Stomach (tissue), 9 donors: ENCODE measurements around the gene MFF. TPM values are rescaled to one million over a fixed set of nuclear protein-coding genes. Genes with fewer than 3 reads are reported as not detected.

ENCODE experiments used
- DNase-seq, 2 donors: peaks; one replicate each; pipeline versions ENCODE4 v3.0.0 to v3.0.0-alpha.2; 2013 to 2019
- H3K27ac ChIP-seq, 5 donors: fragments of 200-600 bp in 4 of 5; sonication (generic) in 4 of 5; one replicate each; pipeline ENCODE4 v1.5.1; 2013 to 2019; ENCODE audit warnings: mild to moderate bottlenecking in 1 of 5, moderate library complexity in 1 of 5
- H3K27me3 ChIP-seq, 3 donors: fragments of 200-600 bp; sonication (generic); one replicate each; pipeline ENCODE4 v1.5.1; 2017 to 2019; ENCODE audit warnings: mixed run types in 1 of 3
- H3K36me3 ChIP-seq, 4 donors: fragments of 200-600 bp; sonication (generic); 1 replicate in 3 of 4; 2 replicates in 1 of 4; pipeline ENCODE4 v1.5.1; 2016 to 2019
- H3K4me1 ChIP-seq, 4 donors: fragments of 200-600 bp; sonication (generic); one replicate each; pipeline ENCODE4 v1.5.1; 2016 to 2019
- H3K4me3 ChIP-seq, 4 donors: fragments of 200-600 bp; sonication (generic) in 3 of 4; one replicate each; pipeline ENCODE4 v1.5.1; 2016 to 2019; ENCODE audit warnings: mild to moderate bottlenecking in 1 of 4
- H3K9me3 ChIP-seq, 4 donors: fragments of 200-600 bp; sonication (generic); one replicate each; pipeline ENCODE4 v1.5.1; 2016 to 2019
- EP300 ChIP-seq: sonication (generic); formaldehyde crosslinking; IDR thresholded peaks from one replicate; pipeline ENCODE4 v1.6.1; 2017; ENCODE audit warnings: antibody characterized with exemption
- POLR2A ChIP-seq, 4 donors: fragments of 450-650 bp; IDR thresholded peaks; one replicate each; pipeline ENCODE4 v1.6.1; 2016; ENCODE audit warnings: antibody characterized with exemption in 4 of 4, control low read depth in 2 of 4, mild to moderate bottlenecking in 1 of 4, moderate library complexity in 1 of 4
- POLR2AphosphoS5 ChIP-seq, 3 donors: sonication (generic); formaldehyde crosslinking; IDR thresholded peaks; one replicate each; pipeline ENCODE4 v1.6.1; 2016; ENCODE audit warnings: antibody characterized with exemption in 3 of 3
- WGBS, 5 donors: extraction: QIAGEN DNeasy Blood & Tissue Kit in 3 of 5; methylation state at CpG; one replicate each; pipeline versions ENCODE4 v1.1.5 to v1.1.7; 2013 to 2018; 5-methylcytosine and 5-hydroxymethylcytosine counted together
- intact Hi-C: fragments of 100-400 bp; cut with DNase I; formaldehyde crosslinking; loops from one replicate; pipeline ENCODE4 v1.15.1; 2023; ENCODE audit warnings: low total_unique reads
- polyA plus RNA-seq, 3 donors: library from polyadenylated mRNA; stranded (reverse); fragments of 200-250 nt; gene quantifications; one replicate each; pipeline ENCODE4 v1.2.3, GENCODE V29; 2013
- total RNA-seq, 5 donors: library from RNA; depleted of rRNA; stranded (reverse); fragments of >200 nt; gene quantifications; one replicate each; pipeline versions ENCODE4 v1.1.0 to v1.2.3, GENCODE V29; 2014 to 2016
- TF ChIP-seq, protein P1 (sequence below), 7 experiments: fragments of 450-650 bp in 4 of 7; fragments of 200-600 bp in 3 of 7; sonication (generic) in 3 of 7; IDR thresholded peaks; one replicate each; pipeline ENCODE4 v1.5.1; 2016 to 2019; ENCODE audit warnings: antibody characterized with exemption in 7 of 7, control low read depth in 2 of 7, mild to moderate bottlenecking in 1 of 7
- donor health status: healthy with polysubstance abuse.
- donor health status: Bipolar disorder and iron deficiency.
- donor health status: healthy.

The MFF gene
- total and polyA plus RNA-seq, 8 donors, result 16.8 to 322 (median 89.0) TPM

DNA sequence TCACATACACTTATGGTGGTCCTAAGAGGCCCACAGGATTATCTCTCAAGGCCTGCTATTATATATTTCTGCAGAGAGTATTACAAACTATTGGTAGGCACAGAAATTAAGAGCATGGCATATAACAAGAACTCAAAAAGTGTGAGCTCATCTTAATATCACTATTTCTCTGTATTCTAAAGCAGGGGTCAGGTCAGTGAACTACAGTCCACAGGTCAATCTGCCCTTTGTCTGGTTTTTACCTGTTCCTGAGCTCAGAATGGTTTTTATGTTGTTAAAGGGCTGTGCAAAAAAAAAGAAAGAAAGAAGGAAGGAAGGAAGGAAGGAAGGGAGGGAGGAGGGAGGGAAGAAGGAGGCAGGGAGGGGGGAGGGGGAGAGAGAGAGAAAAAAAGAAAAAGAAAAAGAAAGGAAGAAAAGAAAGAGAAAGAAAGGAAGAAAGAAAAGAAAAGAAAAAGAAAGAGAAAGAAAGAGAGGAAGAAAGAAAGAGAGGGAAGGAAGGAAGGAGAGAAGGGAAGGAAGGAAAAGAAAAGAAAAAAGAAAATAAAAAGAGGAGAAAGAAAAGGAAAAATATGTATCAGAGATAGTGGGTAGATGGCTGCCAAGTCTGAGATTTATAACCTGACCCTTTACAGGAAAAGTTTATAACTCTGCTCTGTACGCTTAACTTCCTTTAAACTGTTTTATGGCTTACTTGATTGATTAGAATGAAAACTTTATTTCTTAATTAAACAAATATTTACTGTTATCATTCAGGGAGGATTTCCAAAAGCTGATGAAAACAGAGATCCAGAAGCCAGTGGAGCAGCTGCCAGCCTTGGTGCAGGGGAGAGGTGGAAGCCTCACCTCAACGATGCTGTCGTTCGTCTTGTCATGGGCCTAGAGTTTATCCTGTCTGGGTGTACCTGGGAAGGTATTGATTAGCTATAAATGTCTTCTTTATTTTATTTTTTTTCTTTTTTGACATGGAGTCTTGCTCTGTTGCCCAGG, 73.9 kb downstream of the MFF start:
- H3K36me3 ChIP-seq, result no peaks in the 10 kb centered on the region
- TF ChIP-seq POLR2A (IDR thresholded peaks at IDR 0.05) (no peak), POLR2AphosphoS5 (IDR thresholded peaks at IDR 0.05) (no peak)
- H3K4me3 ChIP-seq, result no peak overlapping the region
- intact Hi-C loops, result no loop called here
- 54 to 82% (median 63%) methylated on average over 4 of the region's 4 CpGs for WGBS, 5 donors
- no peak overlapping the region for H3K27ac ChIP-seq
- no peaks in the 10 kb centered on the region for H3K9me3 ChIP-seq
- no peaks in the 10 kb centered on the region for H3K27me3 ChIP-seq
- no peak for DNase-seq
- H3K4me1 ChIP-seq, result no peaks in the 10 kb centered on the region

DNA sequence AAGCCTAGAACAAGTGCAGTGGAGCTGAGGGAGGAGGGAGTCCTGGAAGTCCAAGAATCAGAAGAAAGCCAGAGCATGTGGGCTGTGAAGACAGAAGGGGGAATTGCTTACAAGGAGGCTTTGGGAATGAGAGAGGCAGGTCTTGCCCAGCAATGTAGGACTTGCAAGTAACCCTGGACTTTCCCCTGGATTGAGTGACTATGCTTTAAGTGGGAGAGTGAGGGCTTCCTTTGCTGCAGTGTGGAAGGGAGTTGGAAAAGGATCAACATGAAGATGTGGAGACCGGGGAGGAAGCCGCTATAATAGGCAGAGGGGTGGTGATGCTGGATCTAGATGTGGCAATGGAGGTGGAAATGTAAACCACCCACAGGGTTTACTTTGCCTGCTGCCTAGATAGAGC, 76.5 kb downstream of the MFF start:
- DNase-seq, result no peak
- peaks cover 3 to 11% (median 9%) of the 10 kb centered on the region in 4 donors for H3K4me1 ChIP-seq
- no peaks in the 10 kb centered on the region for H3K36me3 ChIP-seq
- H3K9me3 ChIP-seq, result no peaks in the 10 kb centered on the region
- no peak overlapping the region for H3K4me3 ChIP-seq
- TF ChIP-seq POLR2AphosphoS5 (IDR thresholded peaks at IDR 0.05) (no peak), POLR2A (IDR thresholded peaks at IDR 0.05) (no peak), EP300 (no peak)
- TF ChIP-seq, protein P1, sequence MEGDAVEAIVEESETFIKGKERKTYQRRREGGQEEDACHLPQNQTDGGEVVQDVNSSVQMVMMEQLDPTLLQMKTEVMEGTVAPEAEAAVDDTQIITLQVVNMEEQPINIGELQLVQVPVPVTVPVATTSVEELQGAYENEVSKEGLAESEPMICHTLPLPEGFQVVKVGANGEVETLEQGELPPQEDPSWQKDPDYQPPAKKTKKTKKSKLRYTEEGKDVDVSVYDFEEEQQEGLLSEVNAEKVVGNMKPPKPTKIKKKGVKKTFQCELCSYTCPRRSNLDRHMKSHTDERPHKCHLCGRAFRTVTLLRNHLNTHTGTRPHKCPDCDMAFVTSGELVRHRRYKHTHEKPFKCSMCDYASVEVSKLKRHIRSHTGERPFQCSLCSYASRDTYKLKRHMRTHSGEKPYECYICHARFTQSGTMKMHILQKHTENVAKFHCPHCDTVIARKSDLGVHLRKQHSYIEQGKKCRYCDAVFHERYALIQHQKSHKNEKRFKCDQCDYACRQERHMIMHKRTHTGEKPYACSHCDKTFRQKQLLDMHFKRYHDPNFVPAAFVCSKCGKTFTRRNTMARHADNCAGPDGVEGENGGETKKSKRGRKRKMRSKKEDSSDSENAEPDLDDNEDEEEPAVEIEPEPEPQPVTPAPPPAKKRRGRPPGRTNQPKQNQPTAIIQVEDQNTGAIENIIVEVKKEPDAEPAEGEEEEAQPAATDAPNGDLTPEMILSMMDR (IDR thresholded peaks at IDR 0.05), result no peak
- H3K27me3 ChIP-seq, result no peaks in the 10 kb centered on the region
- intact Hi-C loops, result loop anchor here (10.0 kb wide), 1 partner anchor 363 kb away; no protein-coding TSS in a partner anchor
- 25 to 51% (median 32%) methylated on average over 2 of the region's 2 CpGs for WGBS, 5 donors
- H3K27ac ChIP-seq, result no peak overlapping the region

DNA sequence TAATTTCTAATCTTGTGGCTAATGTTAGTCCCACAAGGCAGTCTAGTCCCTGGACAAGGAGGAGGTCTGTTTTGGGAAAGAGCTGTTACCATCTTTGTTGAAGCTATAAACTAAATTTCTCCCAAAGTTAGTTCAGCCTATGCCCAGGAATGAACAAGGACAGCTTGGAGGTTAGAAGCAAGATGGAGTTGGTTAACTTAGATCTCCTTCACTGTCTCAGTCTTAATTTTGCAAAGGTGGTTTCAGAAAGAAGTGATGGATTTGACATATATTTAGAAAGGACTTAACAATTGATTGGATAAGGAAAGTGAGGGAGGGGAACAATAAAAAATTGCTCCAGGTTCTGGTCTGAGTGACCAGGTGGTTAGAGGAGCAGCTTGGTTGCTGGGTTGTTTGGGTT, 77.3 kb downstream of the MFF start:
- TF ChIP-seq, protein P1 (IDR thresholded peaks at IDR 0.05), result no peak
- TF ChIP-seq EP300 (no peak), POLR2A (IDR thresholded peaks at IDR 0.05) (no peak), POLR2AphosphoS5 (IDR thresholded peaks at IDR 0.05) (no peak)
- intact Hi-C loops, result loop anchor here (10.0 kb wide), 1 partner anchor 362 kb away; no protein-coding TSS in a partner anchor
- Histone ChIP-seq H3K9me3 (no peaks in the 10 kb centered on the region), H3K27ac (no peak overlapping the region), H3K36me3 (no peaks in the 10 kb centered on the region), H3K4me1 (peaks cover 7 to 19% (median 11%) of the 10 kb centered on the region in 4 donors), H3K27me3 (no peaks in the 10 kb centered on the region), H3K4me3 (no peak overlapping the region)
- DNase-seq, result no peak

DNA sequence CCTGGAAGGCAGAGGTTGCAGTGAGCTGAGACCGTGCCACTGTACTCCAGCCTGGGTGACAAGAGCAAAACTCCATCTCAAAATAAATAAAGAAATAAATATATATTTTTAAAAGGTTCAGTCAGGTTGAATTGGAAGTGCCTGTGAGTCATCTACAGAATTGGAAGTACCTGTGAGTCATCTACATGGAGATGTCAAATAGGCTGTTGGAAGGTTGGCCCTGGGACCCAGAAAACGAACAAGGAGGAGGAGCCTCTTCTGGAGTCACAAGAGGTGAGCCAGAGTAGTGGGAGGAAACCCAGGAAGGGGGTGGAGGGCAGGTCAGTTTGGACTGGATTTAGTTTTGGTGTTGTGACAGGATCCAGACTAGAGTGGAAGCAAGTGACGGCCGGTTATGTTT, 77.9 kb downstream of the MFF start:
- peaks cover 7 to 20% (median 11%) of the 10 kb centered on the region in 4 donors for H3K4me1 ChIP-seq
- TF ChIP-seq, protein P1 (IDR thresholded peaks at IDR 0.05), result no peak
- TF ChIP-seq POLR2A (IDR thresholded peaks at IDR 0.05) (no peak), POLR2AphosphoS5 (IDR thresholded peaks at IDR 0.05) (no peak), EP300 (no peak)
- DNase-seq, result no peak
- intact Hi-C loops, result loop anchor here (10.0 kb wide), 1 partner anchor 362 kb away; no protein-coding TSS in a partner anchor
- no peak overlapping the region for H3K4me3 ChIP-seq
- 49 to 59% (median 55%) methylated on average over 4 of the region's 4 CpGs for WGBS, 5 donors
- no peak overlapping the region for H3K27ac ChIP-seq
- H3K36me3 ChIP-seq, result no peaks in the 10 kb centered on the region
- no peaks in the 10 kb centered on the region for H3K9me3 ChIP-seq
- no peaks in the 10 kb centered on the region for H3K27me3 ChIP-seq
